WTC11 (cell line): ENCODE results near the gene SLC16A14. TPM values are rescaled to one million over a fixed set of nuclear protein-coding genes. Genes with fewer than 3 reads are reported as not detected.

Experiments
- ATAC-seq: fragments of 200-7000 bp; cut with Tn5 transposase; 2 replicates; pipeline ENCODE4 v1.10.0; 2021; ENCODE audit warnings: mild to moderate bottlenecking, moderate library complexity
- CTCF ChIA-PET: fragments of 300-600 bp; sonication (Branson Sonifier 250); formaldehyde crosslinking; loops from one replicate; lab custom pipeline; 2021; ENCODE audit warnings: antibody characterized with exemption; lab: Charles Lee
- POLR2A ChIA-PET: fragments of 350-600 bp; sonication (Branson Sonifier 250); formaldehyde crosslinking; loops from one replicate; lab custom pipeline; 2021; ENCODE audit warnings: antibody characterized with exemption; lab: Charles Lee
- DNase-seq: peaks from one replicate; pipeline ENCODE4 v3.0.0; 2021; ENCODE audit warnings: low spot score
- H3K27ac Mint-ChIP-seq: 2 replicates; pipeline ENCODE4 v1.8.0; 2021; ENCODE audit warnings: mixed read lengths
- H3K27me3 Mint-ChIP-seq: 2 replicates; pipeline ENCODE4 v1.8.0; 2021; ENCODE audit warnings: low read depth, mild to moderate bottlenecking, moderate library complexity, mixed read lengths
- H3K36me3 Mint-ChIP-seq: 2 replicates; pipeline ENCODE4 v1.8.0; 2021; ENCODE audit warnings: mixed read lengths
- H3K4me1 Mint-ChIP-seq: 2 replicates; pipeline ENCODE4 v1.8.0; 2022; ENCODE audit warnings: mixed read lengths
- H3K4me3 Mint-ChIP-seq: 2 replicates; pipeline ENCODE4 v1.8.0; 2021; ENCODE audit warnings: mild to moderate bottlenecking, moderate library complexity, mixed read lengths
- H3K9me3 Mint-ChIP-seq: 2 replicates; pipeline ENCODE4 v1.8.0; 2021; ENCODE audit warnings: mixed read lengths
- CREB1 ChIP-seq: sonication (generic); formaldehyde crosslinking; IDR thresholded peaks from 2 replicates; pipeline ENCODE4 v1.8.0; 2023; ENCODE audit warnings: mild to moderate bottlenecking, missing genetic modification reagents
- FOXJ3 ChIP-seq: sonication (generic); formaldehyde crosslinking; IDR thresholded peaks from 2 replicates; pipeline ENCODE4 v1.9.0; 2021; ENCODE audit warnings: missing genetic modification reagents, mild to moderate bottlenecking, borderline replicate concordance
- FOXK1 ChIP-seq: sonication (generic); formaldehyde crosslinking; IDR thresholded peaks from 2 replicates; pipeline ENCODE4 v1.8.0; 2022; ENCODE audit warnings: mild to moderate bottlenecking, moderate library complexity, missing genetic modification reagents
- GABPB1 ChIP-seq: sonication (generic); formaldehyde crosslinking; IDR thresholded peaks from 2 replicates; pipeline ENCODE4 v1.8.1; 2023; ENCODE audit warnings: mild to moderate bottlenecking, missing genetic modification reagents
- IRF2 ChIP-seq: sonication (generic); formaldehyde crosslinking; IDR thresholded peaks from 2 replicates; pipeline ENCODE4 v1.8.0; 2022; ENCODE audit warnings: low read depth, missing genetic modification reagents, borderline replicate concordance
- MYBL2 ChIP-seq: sonication (generic); formaldehyde crosslinking; IDR thresholded peaks from 2 replicates; pipeline ENCODE4 v1.8.1; 2023; ENCODE audit warnings: mild to moderate bottlenecking, moderate library complexity, missing genetic modification reagents
- PRRX2 ChIP-seq: fragments of 250-450 bp; sonication (Bioruptor Pico); IDR thresholded peaks from 2 replicates; pipeline ENCODE4 v1.8.0; 2021; ENCODE audit warnings: mild to moderate bottlenecking
- SMAD3 ChIP-seq: sonication (generic); formaldehyde crosslinking; IDR thresholded peaks from 2 replicates; pipeline ENCODE4 v1.8.0; 2022; ENCODE audit warnings: missing genetic modification reagents, mild to moderate bottlenecking, borderline replicate concordance
- TEAD4 ChIP-seq: sonication (generic); formaldehyde crosslinking; IDR thresholded peaks from 2 replicates; pipeline ENCODE4 v1.8.0; 2022; ENCODE audit warnings: mild to moderate bottlenecking, missing genetic modification reagents
- ZBTB21 ChIP-seq: sonication (generic); formaldehyde crosslinking; IDR thresholded peaks from 2 replicates; pipeline ENCODE4 v1.8.1; 2023; ENCODE audit warnings: mild to moderate bottlenecking, missing genetic modification reagents, borderline replicate concordance
- ZNF416 ChIP-seq: fragments of 250-450 bp; sonication (Bioruptor Pico); IDR thresholded peaks from 2 replicates; pipeline ENCODE4 v1.9.0; 2021; ENCODE audit warnings: mild to moderate bottlenecking, inconsistent platforms
- ZNF671 ChIP-seq: fragments of 250-450 bp; sonication (Bioruptor Pico); IDR thresholded peaks from 2 replicates; pipeline ENCODE4 v1.8.0; 2021; ENCODE audit warnings: mild to moderate bottlenecking
- total RNA-seq: library from RNA; stranded (reverse); gene quantifications from 3 replicates; pipeline ENCODE4 v1.2.3, GENCODE V29; 2021
- TF ChIP-seq, protein P1 (sequence below): sonication (generic); formaldehyde crosslinking; IDR thresholded peaks from 2 replicates; pipeline ENCODE4 v1.8.0; 2023; ENCODE audit warnings: missing genetic modification reagents
- TF ChIP-seq, protein P2 (sequence below): sonication (generic); formaldehyde crosslinking; IDR thresholded peaks from 2 replicates; pipeline ENCODE4 v1.8.0; 2022; ENCODE audit warnings: mild to moderate bottlenecking, missing genetic modification reagents
- TF ChIP-seq, protein P3 (sequence below): fragments of 250-450 bp; sonication (Bioruptor Pico); IDR thresholded peaks from 2 replicates; pipeline ENCODE4 v1.9.0; 2021; ENCODE audit warnings: moderate library complexity, mild to moderate bottlenecking, inconsistent platforms, borderline replicate concordance
- TF ChIP-seq, protein P4 (sequence below): sonication (generic); formaldehyde crosslinking; IDR thresholded peaks from 2 replicates; pipeline ENCODE4 v1.8.0; 2023; ENCODE audit warnings: missing genetic modification reagents, mild to moderate bottlenecking, borderline replicate concordance
- TF ChIP-seq, protein P5 (sequence below): sonication (generic); formaldehyde crosslinking; IDR thresholded peaks from 2 replicates; pipeline ENCODE4 v1.8.0; 2023; ENCODE audit warnings: mild to moderate bottlenecking, missing genetic modification reagents
- TF ChIP-seq, protein P6 (sequence below): sonication (generic); formaldehyde crosslinking; IDR thresholded peaks from 2 replicates; pipeline ENCODE4 v1.8.1; 2023; ENCODE audit warnings: mild to moderate bottlenecking, missing genetic modification reagents
- TF ChIP-seq, protein P7 (sequence below): fragments of 250-450 bp; sonication (Bioruptor Pico); IDR thresholded peaks from 2 replicates; pipeline ENCODE4 v1.9.0; 2021; ENCODE audit warnings: mild to moderate bottlenecking, borderline replicate concordance

SLC16A14 gene
- total RNA-seq, 1 experiment from 2014 or later, result 1.7 TPM

DNA sequence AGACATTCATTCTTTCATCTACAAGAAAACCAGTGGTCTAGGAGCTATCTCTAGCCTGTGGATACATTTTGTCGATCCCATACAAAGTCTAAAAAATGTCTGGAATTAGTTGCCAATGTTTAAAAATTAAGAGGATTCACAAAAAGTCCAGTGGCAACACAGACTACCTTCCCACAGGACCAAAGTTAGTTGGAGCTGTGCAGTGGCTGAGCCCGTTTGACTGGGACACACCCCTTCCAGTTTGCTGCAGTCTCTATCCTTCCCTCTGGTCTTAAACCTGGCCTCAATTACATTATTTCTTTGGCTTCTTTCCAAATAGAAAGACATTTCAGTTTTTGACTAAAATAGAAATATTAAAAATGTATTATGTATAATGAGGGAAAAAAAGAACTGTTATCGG is 18.6 kb downstream of the SLC16A14 start (continued):
- no peak for TF ChIP-seq ZNF416 (CRISPR knock-in tag)
- no peak for TF ChIP-seq TEAD4 (CRISPR knock-in tag)
- TF ChIP-seq MYBL2 (CRISPR knock-in tag), result no peak
- TF ChIP-seq, protein P1, sequence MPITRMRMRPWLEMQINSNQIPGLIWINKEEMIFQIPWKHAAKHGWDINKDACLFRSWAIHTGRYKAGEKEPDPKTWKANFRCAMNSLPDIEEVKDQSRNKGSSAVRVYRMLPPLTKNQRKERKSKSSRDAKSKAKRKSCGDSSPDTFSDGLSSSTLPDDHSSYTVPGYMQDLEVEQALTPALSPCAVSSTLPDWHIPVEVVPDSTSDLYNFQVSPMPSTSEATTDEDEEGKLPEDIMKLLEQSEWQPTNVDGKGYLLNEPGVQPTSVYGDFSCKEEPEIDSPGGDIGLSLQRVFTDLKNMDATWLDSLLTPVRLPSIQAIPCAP, result no peak
- TF ChIP-seq FOXJ3 (CRISPR knock-in tag), result no peak
- TF ChIP-seq SMAD3 (CRISPR knock-in tag), result no peak

DNA sequence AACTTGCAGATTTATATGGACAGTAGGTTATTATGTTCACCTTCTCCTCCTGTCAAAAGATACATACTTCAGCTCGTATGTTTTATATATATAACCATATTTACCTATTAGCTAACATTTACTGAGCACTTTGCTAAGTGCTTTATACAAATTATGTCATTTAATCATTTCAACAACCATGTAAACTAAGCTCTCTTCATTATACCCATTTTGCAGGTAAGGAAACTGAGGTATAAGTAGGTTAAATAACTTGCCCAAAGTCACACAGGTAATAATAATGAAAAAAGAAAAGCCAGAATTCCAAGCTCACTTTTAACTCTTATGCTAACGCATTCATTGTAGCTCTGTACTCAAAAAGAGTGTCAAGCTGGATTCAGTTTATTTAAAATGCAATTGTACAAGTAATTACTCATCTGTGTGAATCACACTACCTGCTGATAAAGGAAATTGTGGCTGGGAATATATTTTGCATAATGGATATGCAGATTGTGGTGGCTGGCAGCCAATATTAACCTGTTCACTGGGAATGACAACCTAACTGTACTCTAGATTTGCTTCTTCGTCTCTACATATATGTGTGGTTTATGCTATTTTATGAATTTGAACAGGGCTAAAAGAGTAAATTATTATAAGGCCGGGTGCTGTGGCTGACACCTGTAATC is 20.6 kb downstream of the SLC16A14 start:
- no peaks in the 10 kb centered on the region for H3K36me3 Mint-ChIP-seq
- no peaks in the 10 kb centered on the region for H3K27me3 Mint-ChIP-seq
- H3K4me3 Mint-ChIP-seq, result no peak overlapping the region
- ATAC-seq (no peak), DNase-seq (no peak)
- no peaks in the 10 kb centered on the region for H3K9me3 Mint-ChIP-seq
- CTCF ChIA-PET, result interaction anchor here (0.6 to 2.7 kb wide), 2 partner anchors 19 to 112 kb away, joined by 5 to 10 read pairs; no protein-coding TSS in a partner anchor
- H3K27ac Mint-ChIP-seq, result no peak overlapping the region
- POLR2A ChIA-PET, result no interaction called here
- no peaks in the 10 kb centered on the region for H3K4me1 Mint-ChIP-seq
- TF ChIP-seq, protein P2, sequence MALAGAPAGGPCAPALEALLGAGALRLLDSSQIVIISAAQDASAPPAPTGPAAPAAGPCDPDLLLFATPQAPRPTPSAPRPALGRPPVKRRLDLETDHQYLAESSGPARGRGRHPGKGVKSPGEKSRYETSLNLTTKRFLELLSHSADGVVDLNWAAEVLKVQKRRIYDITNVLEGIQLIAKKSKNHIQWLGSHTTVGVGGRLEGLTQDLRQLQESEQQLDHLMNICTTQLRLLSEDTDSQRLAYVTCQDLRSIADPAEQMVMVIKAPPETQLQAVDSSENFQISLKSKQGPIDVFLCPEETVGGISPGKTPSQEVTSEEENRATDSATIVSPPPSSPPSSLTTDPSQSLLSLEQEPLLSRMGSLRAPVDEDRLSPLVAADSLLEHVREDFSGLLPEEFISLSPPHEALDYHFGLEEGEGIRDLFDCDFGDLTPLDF (CRISPR knock-in tag), result no peak
- no peak for TF ChIP-seq ZNF671
- TF ChIP-seq, protein P3, sequence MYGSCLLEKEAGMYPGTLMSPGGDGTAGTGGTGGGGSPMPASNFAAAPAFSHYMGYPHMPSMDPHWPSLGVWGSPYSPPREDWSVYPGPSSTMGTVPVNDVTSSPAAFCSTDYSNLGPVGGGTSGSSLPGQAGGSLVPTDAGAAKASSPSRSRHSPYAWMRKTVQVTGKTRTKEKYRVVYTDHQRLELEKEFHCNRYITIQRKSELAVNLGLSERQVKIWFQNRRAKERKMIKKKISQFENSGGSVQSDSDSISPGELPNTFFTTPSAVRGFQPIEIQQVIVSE (CRISPR knock-in tag), result no peak
- no peak for TF ChIP-seq PRRX2 (CRISPR knock-in tag)
- TF ChIP-seq, protein P4, sequence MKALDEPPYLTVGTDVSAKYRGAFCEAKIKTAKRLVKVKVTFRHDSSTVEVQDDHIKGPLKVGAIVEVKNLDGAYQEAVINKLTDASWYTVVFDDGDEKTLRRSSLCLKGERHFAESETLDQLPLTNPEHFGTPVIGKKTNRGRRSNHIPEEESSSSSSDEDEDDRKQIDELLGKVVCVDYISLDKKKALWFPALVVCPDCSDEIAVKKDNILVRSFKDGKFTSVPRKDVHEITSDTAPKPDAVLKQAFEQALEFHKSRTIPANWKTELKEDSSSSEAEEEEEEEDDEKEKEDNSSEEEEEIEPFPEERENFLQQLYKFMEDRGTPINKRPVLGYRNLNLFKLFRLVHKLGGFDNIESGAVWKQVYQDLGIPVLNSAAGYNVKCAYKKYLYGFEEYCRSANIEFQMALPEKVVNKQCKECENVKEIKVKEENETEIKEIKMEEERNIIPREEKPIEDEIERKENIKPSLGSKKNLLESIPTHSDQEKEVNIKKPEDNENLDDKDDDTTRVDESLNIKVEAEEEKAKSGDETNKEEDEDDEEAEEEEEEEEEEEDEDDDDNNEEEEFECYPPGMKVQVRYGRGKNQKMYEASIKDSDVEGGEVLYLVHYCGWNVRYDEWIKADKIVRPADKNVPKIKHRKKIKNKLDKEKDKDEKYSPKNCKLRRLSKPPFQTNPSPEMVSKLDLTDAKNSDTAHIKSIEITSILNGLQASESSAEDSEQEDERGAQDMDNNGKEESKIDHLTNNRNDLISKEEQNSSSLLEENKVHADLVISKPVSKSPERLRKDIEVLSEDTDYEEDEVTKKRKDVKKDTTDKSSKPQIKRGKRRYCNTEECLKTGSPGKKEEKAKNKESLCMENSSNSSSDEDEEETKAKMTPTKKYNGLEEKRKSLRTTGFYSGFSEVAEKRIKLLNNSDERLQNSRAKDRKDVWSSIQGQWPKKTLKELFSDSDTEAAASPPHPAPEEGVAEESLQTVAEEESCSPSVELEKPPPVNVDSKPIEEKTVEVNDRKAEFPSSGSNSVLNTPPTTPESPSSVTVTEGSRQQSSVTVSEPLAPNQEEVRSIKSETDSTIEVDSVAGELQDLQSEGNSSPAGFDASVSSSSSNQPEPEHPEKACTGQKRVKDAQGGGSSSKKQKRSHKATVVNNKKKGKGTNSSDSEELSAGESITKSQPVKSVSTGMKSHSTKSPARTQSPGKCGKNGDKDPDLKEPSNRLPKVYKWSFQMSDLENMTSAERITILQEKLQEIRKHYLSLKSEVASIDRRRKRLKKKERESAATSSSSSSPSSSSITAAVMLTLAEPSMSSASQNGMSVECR (CRISPR knock-in tag), result no peak
- no peak for TF ChIP-seq CREB1
- TF ChIP-seq ZBTB21, result no peak
- no peak for TF ChIP-seq IRF2 (CRISPR knock-in tag)
- TF ChIP-seq, protein P1, result no peak
- no peak for TF ChIP-seq GABPB1 (CRISPR knock-in tag)
- TF ChIP-seq FOXK1 (CRISPR knock-in tag), result no peak
- TF ChIP-seq, protein P5, sequence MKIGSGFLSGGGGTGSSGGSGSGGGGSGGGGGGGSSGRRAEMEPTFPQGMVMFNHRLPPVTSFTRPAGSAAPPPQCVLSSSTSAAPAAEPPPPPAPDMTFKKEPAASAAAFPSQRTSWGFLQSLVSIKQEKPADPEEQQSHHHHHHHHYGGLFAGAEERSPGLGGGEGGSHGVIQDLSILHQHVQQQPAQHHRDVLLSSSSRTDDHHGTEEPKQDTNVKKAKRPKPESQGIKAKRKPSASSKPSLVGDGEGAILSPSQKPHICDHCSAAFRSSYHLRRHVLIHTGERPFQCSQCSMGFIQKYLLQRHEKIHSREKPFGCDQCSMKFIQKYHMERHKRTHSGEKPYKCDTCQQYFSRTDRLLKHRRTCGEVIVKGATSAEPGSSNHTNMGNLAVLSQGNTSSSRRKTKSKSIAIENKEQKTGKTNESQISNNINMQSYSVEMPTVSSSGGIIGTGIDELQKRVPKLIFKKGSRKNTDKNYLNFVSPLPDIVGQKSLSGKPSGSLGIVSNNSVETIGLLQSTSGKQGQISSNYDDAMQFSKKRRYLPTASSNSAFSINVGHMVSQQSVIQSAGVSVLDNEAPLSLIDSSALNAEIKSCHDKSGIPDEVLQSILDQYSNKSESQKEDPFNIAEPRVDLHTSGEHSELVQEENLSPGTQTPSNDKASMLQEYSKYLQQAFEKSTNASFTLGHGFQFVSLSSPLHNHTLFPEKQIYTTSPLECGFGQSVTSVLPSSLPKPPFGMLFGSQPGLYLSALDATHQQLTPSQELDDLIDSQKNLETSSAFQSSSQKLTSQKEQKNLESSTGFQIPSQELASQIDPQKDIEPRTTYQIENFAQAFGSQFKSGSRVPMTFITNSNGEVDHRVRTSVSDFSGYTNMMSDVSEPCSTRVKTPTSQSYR, result no peak
- TF ChIP-seq, protein P6, sequence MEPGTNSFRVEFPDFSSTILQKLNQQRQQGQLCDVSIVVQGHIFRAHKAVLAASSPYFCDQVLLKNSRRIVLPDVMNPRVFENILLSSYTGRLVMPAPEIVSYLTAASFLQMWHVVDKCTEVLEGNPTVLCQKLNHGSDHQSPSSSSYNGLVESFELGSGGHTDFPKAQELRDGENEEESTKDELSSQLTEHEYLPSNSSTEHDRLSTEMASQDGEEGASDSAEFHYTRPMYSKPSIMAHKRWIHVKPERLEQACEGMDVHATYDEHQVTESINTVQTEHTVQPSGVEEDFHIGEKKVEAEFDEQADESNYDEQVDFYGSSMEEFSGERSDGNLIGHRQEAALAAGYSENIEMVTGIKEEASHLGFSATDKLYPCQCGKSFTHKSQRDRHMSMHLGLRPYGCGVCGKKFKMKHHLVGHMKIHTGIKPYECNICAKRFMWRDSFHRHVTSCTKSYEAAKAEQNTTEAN (CRISPR knock-in tag), result no peak
- TF ChIP-seq, protein P7, sequence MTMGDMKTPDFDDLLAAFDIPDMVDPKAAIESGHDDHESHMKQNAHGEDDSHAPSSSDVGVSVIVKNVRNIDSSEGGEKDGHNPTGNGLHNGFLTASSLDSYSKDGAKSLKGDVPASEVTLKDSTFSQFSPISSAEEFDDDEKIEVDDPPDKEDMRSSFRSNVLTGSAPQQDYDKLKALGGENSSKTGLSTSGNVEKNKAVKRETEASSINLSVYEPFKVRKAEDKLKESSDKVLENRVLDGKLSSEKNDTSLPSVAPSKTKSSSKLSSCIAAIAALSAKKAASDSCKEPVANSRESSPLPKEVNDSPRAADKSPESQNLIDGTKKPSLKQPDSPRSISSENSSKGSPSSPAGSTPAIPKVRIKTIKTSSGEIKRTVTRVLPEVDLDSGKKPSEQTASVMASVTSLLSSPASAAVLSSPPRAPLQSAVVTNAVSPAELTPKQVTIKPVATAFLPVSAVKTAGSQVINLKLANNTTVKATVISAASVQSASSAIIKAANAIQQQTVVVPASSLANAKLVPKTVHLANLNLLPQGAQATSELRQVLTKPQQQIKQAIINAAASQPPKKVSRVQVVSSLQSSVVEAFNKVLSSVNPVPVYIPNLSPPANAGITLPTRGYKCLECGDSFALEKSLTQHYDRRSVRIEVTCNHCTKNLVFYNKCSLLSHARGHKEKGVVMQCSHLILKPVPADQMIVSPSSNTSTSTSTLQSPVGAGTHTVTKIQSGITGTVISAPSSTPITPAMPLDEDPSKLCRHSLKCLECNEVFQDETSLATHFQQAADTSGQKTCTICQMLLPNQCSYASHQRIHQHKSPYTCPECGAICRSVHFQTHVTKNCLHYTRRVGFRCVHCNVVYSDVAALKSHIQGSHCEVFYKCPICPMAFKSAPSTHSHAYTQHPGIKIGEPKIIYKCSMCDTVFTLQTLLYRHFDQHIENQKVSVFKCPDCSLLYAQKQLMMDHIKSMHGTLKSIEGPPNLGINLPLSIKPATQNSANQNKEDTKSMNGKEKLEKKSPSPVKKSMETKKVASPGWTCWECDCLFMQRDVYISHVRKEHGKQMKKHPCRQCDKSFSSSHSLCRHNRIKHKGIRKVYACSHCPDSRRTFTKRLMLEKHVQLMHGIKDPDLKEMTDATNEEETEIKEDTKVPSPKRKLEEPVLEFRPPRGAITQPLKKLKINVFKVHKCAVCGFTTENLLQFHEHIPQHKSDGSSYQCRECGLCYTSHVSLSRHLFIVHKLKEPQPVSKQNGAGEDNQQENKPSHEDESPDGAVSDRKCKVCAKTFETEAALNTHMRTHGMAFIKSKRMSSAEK, result no peak
